ENCODE results near the gene MYO5B.
"Not testable (repeated sequence)": the region's sequence is repeated elsewhere in the genome, so short reads cannot be mapped to it uniquely, and the experiment has no call there.

The MYO5B gene

DNA sequence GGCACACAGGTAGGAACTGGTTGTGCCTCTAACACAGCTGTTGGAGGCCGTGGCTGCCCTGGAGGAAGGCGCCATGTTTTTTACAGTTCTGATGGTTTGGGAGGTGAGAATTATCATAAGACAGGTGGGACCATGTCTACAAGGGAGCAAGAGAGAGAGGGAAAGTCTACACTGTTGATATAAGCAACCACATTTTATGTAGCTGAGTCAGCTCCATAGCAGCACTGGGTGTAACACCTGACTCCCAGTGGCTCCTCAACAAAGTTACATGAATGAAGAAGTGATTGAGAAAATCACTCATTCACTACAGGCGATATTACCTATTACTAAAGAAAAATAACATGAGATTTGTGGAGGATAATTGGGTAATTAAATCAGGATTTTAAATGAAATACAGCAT lies 340.3 kb downstream of the MYO5B start:
- DNase-seq (ENCODE audit: low spot score), result no peak

DNA sequence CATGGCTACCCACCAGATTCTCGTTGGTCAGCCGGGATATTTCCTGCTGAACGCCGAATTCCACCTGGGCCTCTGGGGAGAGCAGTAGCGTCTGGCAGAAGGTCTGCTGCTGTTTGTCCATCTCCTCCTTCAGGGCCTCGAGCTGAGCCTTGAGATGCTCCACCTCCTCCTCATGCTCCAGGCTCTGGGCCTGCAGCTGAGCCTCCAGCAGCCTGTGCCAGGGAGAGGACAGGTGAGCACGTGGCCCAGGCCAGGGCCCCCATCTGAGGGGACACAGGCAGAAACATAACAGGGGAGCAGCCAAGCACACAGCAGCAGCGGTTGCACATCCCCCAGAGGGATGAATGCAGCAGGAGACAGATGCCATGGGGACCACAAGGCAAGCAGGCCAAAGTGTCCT lies 341.5 kb downstream of the MYO5B start:
- no peak for DNase-seq (ENCODE audit: low spot score)

DNA sequence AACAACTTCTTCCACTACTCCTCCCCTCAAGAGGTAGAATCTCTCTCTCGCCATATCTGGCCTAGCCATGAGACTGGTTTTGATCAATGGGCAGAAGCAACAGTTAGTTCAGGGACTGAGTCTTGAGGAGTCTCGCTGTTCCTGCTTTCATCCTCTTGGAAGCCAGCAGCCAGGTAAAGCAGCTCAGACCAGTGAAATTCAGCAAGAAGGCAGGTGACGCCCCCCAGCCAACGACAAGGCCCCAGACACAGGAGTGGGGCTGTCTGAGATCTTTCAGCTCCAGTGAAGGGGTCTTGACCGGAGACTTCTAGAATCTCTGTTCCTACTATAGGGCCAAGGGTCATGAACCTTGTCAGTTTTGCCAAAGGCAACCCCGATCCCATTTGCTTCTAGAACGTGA lies 341.9 kb downstream of the MYO5B start:
- DNase-seq (ENCODE audit: low spot score), result no peak

GRCh38 chr18:49851624-49852023 lies 343.3 kb downstream of the MYO5B start:
- DNase-seq (ENCODE audit: low spot score), result no peak

- no peak for DNase-seq (ENCODE audit: low spot score)
These were observed 344.3 kb downstream of the MYO5B start for GRCh38 chr18:49850636-49851035.

- DNase-seq (ENCODE audit: low spot score), result peak; percentile 83
These were observed 345.4 kb downstream of the MYO5B start for GRCh38 chr18:49849331-49850217.

DNA sequence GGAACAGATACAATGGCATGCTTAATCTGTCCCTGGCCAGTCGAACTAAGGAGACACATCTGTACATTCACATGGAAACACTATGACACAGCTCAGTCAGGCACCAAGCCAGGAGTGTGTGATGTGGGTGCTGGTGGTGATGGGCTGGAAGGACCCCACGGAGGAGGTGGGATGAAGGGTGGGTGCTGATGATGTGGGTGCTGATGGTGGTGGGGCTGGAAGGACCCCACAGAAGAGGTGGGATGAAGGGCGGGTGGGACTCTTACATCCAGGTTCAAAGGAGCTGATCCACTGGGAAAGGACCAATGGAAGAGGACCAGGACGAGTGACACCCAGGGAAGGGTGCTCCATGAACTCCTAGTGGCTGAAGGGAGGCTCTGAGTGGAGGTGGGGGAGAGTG lies 346.8 kb downstream of the MYO5B start:
- DNase-seq (ENCODE audit: low spot score), result no peak

GRCh38 chr18:49847524-49847923 lies 347.4 kb downstream of the MYO5B start:
- DNase-seq (ENCODE audit: low spot score), result no peak

- no peak for DNase-seq (ENCODE audit: low spot score)
These were observed 348.1 kb downstream of the MYO5B start for GRCh38 chr18:49846718-49847470.

GRCh38 chr18:49846361-49846662 lies 348.6 kb downstream of the MYO5B start:
- peak; percentile 89 for DNase-seq (ENCODE audit: low spot score)

GRCh38 chr18:49845629-49846360 lies 349.2 kb downstream of the MYO5B start:
- no peak for DNase-seq (ENCODE audit: low spot score)

GRCh38 chr18:49844903-49845302 lies 350.0 kb downstream of the MYO5B start:
- no peak for DNase-seq (ENCODE audit: low spot score)

DNA sequence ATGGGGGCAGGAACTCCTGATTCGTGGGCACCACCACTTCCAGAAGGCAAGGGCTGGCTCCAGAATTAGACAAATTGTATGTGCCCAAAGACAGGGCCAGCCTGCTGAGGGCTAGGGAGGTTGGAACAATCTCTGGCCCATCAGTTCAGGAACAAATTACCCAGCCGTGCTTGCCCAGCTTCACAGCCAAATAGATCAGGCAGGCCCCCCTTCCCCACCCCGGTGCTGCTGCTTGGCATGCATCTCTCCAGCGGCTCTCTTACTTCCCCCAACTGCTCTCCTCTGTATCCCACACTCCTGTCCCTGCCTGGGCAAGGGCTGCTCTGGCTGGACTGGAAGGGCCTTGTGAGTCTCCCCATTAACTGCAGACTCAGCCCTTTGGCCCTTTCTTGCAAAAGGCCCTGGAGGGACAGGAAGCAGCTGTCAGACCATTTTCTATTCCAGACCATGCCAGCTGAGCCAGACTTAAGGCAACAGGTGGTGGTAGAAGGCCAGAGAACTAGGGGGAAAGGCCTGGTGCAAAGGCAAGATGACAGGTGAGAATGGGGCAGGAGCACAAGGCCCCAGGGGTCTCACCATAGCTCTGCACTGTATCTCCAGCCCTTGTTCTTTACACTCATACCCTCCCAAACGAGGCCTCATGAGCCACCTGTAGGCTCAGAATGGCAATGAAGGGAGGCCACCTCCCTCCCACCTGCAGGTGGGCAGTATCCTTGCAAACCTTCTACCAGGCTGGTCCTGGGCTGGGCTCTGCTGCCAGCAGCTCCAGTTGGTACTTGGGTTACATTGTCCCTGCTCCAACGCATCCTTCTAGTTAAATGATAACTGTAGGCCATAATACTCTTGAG lies 350.9 kb downstream of the MYO5B start:
- DNase-seq (ENCODE audit: low spot score), result no peak

DNA sequence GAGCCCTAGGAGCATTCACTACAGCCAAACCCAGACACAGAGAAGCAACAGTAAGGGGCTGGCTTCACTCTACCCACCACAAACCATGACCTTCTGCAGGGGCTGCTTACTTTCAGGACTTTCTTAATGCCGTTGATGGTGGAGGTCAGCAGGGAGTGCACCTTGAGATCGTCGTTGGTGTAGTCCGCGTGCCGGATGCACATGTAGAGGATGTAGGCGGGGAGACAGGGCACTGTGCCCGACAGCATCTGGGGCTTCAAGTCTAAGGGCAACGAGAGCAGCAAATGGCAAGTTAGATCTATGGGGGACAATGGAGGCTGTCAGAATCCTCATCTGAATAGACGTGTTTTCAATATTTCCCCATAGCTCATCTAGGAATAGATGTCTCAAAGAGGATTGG lies 351.8 kb downstream of the MYO5B start:
- DNase-seq (ENCODE audit: low spot score), result no peak

GRCh38 chr18:49842656-49843055 lies 352.3 kb downstream of the MYO5B start:
- no peak for DNase-seq (ENCODE audit: low spot score)

GRCh38 chr18:49841236-49842217 lies 353.4 kb downstream of the MYO5B start:
- no peak for DNase-seq (ENCODE audit: low spot score)

GRCh38 chr18:49839012-49839411 lies 355.9 kb downstream of the MYO5B start:
- DNase-seq (ENCODE audit: low spot score), result peak; percentile 40

- no peak for DNase-seq (ENCODE audit: low spot score)
These were observed 356.6 kb downstream of the MYO5B start for GRCh38 chr18:49838381-49838780.

GRCh38 chr18:49837889-49838288 lies 357.1 kb downstream of the MYO5B start:
- no peak for DNase-seq (ENCODE audit: low spot score)

DNA sequence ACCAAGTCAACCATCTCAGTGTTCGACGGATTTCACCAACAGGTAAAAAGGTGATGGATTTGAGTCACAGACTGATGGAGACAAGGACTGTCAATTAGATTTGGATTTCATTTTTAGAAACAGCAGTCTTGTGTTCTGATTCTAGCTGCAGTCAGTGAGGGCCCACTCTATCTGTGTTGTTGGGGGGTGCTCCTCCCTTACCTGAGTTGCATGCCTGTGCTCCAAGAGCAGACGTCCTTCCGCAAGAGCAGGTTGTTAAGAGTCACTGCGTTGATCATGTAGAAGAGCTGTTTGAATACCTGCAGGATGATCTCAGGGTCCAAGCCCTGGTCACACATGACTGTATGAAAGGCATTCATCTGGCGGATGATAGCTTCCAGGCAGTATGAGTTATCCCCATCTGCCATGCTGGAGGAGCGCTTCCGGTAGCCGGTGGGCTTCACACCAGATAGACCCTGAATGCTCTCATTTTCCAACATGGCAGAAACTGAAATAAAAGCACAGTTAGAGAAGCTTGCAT lies 357.6 kb downstream of the MYO5B start:
- DNase-seq (ENCODE audit: low spot score), result not testable (repeated sequence)

Measured in AG20443 (cell line).